GM12892 (cell line): ENCODE results near the gene PPHLN1.

Source experiments
- POLR2A ChIP-seq: IDR thresholded peaks from 2 replicates; pipeline ENCODE4 v1.6.1; 2011; ENCODE audit warnings: low read depth, low read length, control low read depth
- POLR2AphosphoS5 ChIP-seq: IDR thresholded peaks from 2 replicates; pipeline ENCODE4 v1.6.1; 2011; ENCODE audit warnings: low read depth, low read length, control low read depth
- TAF1 ChIP-seq: IDR thresholded peaks from 2 replicates; pipeline ENCODE4 v1.6.1; 2011; ENCODE audit warnings: low read depth, mild to moderate bottlenecking, control low read depth, low read length, borderline replicate concordance

- TF ChIP-seq POLR2AphosphoS5 (no peak), POLR2A (no peak), TAF1 (no peak)
Measured at GRCh38 chr12:42325326-42325652, 678 bp upstream of the PPHLN1 start.
